Duodenal mucosa (tissue), 2 donors: ENCODE data around the gene SCO1.

ENCODE experiments used
- H3K27ac ChIP-seq: one replicate; pipeline ENCODE4 v1.7.0; 2013; ENCODE audit warnings: low read depth, low read length
- H3K27me3 ChIP-seq, 2 donors: one replicate each; pipeline ENCODE4 v1.7.0; 2013; ENCODE audit warnings: low read length in 2 of 2, control low read depth in 1 of 2; ENCODE audit not compliant: insufficient read depth in 2 of 2, control insufficient read depth in 1 of 2
- H3K36me3 ChIP-seq, 2 donors: one replicate each; pipeline ENCODE4 v1.7.0; 2013; ENCODE audit warnings: low read length in 2 of 2, control low read depth in 1 of 2; ENCODE audit not compliant: insufficient read depth in 2 of 2, control insufficient read depth in 1 of 2
- H3K4me1 ChIP-seq, 2 donors: one replicate each; pipeline ENCODE4 v1.7.0; 2013; ENCODE audit warnings: low read length in 2 of 2, control low read depth in 1 of 2; ENCODE audit not compliant: insufficient read depth in 2 of 2, control insufficient read depth in 1 of 2
- H3K4me3 ChIP-seq, 2 donors: one replicate each; pipeline ENCODE4 v1.7.0; 2013; ENCODE audit warnings: low read length in 2 of 2, low read depth in 1 of 2
- H3K9ac ChIP-seq, 2 donors: one replicate each; pipeline ENCODE4 v1.7.0; 2013; ENCODE audit warnings: low read length in 2 of 2, low read depth in 1 of 2
- H3K9me3 ChIP-seq, 2 donors: one replicate each; pipeline ENCODE4 v1.7.0; 2013; ENCODE audit warnings: low read length in 2 of 2, control low read depth in 1 of 2; ENCODE audit not compliant: control insufficient read depth in 1 of 2

The SCO1 gene

DNA sequence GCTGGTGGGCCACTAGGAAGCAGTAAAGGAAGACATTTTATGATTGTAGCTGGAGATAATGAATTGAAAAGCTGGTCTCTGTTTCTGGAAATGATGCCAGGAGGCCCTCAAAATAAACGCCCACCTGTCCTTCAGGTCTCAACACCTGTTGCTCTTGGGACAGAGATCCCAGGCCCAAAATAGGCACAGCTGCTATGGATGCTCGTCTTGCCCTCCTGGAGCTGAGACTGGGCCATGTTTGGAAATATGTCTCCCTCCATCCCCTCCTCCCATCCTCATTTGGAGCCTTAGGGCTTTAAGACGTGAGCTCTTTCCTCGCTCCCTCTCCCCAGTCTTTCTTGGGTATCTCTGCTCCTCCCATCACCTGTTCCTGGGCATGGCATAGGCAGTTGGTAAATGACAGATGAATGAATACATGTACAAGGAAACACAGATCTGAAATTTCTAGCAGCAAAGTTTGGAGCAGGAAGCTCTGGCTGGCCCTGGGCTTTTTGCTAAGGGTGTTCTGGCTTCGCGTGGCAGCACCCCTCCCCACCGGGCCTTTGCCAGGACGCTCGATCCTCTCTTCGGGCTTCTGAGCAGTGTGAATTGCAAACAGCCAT, 73.5 kb downstream of the SCO1 start:
- Histone ChIP-seq H3K9ac (no peak overlapping the region), H3K27me3 (no peaks in the 10 kb centered on the region), H3K4me1 (no peaks in the 10 kb centered on the region), H3K27ac (no peak overlapping the region), H3K4me3 (no peak overlapping the region), H3K9me3 (no peaks in the 10 kb centered on the region), H3K36me3 (no peaks in the 10 kb centered on the region)

DNA sequence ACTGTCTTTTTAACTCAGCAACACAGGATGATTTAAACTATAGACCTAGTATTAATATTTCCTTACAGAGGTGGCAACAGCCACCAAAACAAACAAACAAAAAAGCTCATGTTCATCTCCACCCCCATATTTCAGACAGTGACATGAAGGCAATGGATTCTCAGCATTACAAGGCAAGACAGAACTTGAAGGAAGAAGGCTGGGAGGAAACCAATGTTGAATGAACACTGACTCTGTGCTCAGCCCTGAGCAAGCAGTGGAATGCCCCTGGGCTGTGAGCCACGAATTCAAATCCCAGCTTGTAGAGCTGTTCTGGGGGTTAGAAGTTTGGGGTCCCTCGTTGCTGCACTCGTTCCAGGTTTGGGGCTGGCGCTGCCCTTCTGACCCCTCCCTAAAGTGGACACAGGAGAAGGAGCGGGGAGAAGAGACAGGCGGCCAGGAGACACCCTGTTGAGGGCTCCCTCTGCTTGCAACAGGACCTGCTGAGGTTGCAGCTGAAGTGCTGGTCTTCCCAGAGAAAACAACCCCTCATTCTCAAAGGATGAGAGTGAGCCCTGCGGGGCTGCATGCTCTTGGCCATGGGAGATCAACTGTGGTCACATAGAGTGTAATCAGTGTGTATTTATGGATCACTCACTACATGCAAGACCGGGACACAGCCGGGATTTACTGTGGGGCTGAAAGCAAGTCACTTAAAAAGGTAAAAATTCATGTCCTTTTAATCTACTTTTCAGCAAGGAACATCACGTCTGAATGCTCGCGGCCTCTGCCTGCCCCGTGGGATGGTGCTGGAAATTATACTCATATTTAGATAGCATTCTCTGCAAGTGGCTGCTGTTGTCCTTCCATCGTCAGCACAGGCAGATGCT, 74.5 kb downstream of the SCO1 start:
- no peaks in the 10 kb centered on the region for H3K36me3 ChIP-seq
- H3K27ac ChIP-seq: no peak overlapping the region
- H3K9ac ChIP-seq: no peak overlapping the region
- H3K4me3 ChIP-seq: no peak overlapping the region
- no peaks in the 10 kb centered on the region for H3K9me3 ChIP-seq
- H3K27me3 ChIP-seq: no peaks in the 10 kb centered on the region
- H3K4me1 ChIP-seq: no peaks in the 10 kb centered on the region
